ENCODE measurements around the gene SAMD10.

Gene SAMD10

DNA sequence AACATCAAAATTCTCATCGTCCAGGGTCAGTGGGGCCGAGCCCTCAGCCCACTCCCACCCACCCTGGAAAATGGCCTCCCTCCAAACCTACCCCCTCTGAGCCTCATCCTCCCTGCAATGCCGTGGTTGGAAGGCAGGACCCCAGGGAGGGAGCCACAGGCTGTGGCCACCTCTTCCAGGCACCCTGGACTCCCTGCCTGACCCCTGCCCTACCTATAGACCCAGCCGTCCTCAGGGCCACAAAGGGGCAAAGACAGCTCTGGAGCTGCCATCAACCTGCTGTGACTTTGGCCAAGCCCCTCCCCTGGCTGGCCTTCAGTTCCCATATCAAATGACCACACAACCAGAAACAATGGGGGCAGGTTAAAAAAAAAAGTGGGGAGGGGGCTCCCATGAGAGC lies 21.0 kb downstream of the SAMD10 start:
- in situ Hi-C loops (cut with MboI; ENCODE audit: low sequenced_read_pairs, unreplicated experiment), result no loop called here
- TF ChIP-seq, protein P1, sequence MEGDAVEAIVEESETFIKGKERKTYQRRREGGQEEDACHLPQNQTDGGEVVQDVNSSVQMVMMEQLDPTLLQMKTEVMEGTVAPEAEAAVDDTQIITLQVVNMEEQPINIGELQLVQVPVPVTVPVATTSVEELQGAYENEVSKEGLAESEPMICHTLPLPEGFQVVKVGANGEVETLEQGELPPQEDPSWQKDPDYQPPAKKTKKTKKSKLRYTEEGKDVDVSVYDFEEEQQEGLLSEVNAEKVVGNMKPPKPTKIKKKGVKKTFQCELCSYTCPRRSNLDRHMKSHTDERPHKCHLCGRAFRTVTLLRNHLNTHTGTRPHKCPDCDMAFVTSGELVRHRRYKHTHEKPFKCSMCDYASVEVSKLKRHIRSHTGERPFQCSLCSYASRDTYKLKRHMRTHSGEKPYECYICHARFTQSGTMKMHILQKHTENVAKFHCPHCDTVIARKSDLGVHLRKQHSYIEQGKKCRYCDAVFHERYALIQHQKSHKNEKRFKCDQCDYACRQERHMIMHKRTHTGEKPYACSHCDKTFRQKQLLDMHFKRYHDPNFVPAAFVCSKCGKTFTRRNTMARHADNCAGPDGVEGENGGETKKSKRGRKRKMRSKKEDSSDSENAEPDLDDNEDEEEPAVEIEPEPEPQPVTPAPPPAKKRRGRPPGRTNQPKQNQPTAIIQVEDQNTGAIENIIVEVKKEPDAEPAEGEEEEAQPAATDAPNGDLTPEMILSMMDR (IDR thresholded peaks at IDR 0.05; ENCODE audit: borderline replicate concordance, control extremely low read depth, extremely low read depth, insufficient read depth, missing control alignments), result no peak
- no peak for DNase-seq (ENCODE audit: low spot score)

DNA sequence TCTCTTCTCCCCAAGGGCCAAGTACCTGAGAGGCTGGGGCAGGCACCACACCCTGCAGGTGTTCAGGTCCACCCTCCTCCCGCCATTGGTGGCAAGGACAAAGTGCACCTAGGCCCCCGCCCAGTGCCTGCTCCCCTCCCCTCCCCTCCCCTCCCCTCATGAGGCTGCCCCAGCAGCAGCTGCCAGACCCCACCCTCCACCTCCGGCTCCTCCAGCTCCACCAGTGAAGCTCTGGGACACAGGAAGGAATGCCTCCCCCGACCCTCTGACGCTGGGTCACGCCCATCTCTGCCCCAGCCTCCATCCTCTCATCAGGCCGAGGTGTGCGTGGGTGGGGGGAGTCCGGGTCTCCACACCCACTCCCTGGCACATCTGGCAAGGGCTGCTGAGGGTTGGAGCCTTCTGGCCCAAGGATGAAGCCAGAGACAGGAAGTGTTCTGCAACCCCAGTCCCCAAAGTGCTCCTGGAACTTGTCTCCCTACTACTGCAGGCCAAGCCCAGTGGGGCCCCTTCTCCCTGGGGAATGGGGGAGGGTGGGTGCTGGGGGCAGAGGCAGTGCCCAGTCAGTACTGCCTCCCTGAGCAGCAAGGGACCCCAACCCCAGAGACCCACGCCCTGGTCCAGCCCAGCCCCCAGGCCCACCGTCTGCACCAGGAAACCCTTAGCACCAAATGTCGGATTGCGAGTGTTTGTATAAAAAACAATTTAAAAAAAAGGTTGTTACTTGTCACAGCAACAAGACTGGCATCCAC lies 21.6 kb downstream of the SAMD10 start:
- TF ChIP-seq, protein P1 (IDR thresholded peaks at IDR 0.05; ENCODE audit: borderline replicate concordance, control extremely low read depth, extremely low read depth, insufficient read depth, missing control alignments), result no peak
- in situ Hi-C loops (cut with MboI; ENCODE audit: low sequenced_read_pairs, unreplicated experiment), result no loop called here

DNA sequence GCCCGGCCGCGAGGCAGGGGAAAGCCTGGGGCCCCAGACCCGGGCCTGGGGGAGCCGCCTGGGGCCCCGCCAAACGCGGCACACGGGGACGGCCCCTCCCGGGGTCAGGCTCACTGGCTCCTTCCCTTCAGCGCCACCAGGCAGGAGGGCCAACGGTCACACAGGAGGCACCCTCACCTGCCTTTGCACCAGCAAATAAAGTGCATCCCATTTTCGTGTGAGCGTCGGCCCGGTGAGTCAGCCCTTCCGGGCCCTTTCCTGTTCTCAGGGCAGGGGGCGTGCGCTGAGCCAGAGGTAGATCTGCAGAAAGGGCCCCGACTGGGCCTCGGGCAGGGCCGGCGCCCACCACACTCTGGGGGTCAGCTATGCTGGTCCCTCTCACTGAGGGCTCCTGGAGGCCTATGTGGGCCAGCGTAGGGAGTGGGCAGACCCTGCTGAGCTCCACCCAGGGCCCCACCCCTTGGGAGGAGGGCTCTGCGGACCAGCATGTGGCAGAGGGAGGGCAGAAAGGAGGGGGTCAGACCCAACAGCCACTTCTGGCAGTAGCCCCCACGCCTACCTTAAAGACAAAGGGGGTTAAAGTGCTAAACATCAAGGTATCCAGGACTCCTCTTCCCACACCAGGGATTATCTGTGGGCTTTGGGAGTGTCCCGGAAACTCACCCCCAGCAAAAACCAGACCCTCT lies 22.3 kb downstream of the SAMD10 start:
- in situ Hi-C loops (cut with MboI; ENCODE audit: low sequenced_read_pairs, unreplicated experiment), result no loop called here
- peak; percentile 81 for DNase-seq (ENCODE audit: low spot score)
- TF ChIP-seq, protein P1 (IDR thresholded peaks at IDR 0.05; ENCODE audit: borderline replicate concordance, control extremely low read depth, extremely low read depth, insufficient read depth, missing control alignments), result no peak

More for the DNA sequence above, 21.6 kb downstream of the SAMD10 start:
- no peak for DNase-seq (ENCODE audit: low spot score)

DNA sequence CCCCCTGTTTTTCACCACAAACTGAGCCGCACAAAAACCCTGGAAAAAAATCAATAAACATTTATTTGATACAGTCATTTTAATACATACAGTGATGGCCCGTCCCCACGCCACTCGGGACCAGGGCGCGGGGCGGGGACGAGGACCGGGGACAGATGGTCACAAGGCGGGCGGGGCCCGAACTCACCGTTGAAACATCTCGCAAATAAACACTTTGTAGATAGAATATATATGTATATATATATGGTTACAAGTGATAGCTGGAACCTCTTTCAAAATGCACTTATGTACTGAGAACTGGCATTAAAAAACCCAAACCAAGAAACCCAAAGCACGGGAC lies 22.8 kb downstream of the SAMD10 start:
- in situ Hi-C loops (cut with MboI; ENCODE audit: low sequenced_read_pairs, unreplicated experiment), result no loop called here
- no peak for DNase-seq (ENCODE audit: low spot score)
- TF ChIP-seq, protein P1 (IDR thresholded peaks at IDR 0.05; ENCODE audit: borderline replicate concordance, control extremely low read depth, extremely low read depth, insufficient read depth, missing control alignments), result no peak

DNA sequence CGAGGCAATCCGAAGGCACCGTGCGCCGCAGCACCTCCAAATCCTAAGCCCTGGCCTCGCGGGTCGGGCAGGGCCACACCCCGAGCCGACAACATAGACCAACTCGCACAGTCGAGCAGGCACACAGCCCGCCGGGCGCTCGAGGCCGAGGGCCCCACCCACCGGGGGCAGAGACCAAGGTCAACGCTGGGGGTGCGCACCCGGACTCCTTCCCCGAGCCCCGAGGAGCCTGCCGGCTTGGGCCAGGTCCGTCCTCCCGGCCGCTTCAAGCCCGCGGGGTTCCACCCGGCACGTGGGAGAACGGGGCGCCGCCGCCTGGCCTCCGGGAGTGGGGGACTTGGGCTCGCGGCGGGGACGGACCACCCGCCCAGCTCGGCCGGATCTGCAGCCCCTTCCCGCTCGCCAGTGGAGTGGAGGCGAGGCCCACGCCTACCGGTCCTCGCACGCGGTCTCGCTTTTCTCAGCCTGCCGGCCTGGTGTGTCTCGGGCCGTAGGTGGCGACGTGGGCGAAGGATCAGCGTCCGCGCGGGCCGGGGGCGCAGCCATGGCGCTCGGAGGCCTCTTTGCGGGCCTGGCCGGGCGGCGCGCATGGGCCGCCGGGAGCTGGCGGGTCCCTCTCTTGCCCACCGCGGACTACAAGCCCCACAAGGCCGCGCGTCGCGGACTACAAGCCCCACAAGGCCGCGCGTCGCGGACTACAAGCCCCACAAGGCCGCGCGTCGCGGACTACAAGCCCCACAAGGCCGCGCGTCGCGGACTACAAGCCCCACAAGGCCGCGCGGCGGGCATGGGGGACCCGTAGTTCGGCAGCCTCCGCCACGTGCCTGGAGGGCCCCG lies 23.4 kb downstream of the SAMD10 start, which contains the start of gene UCKL1:
UCKL1 (minus strand) TSS at position 590 of the 837 bp plus-strand sequence; CDS start at position 546, 44 bp downstream.
- DNase-seq (ENCODE audit: low spot score), result peak; percentile 93
- in situ Hi-C loops (cut with MboI; ENCODE audit: low sequenced_read_pairs, unreplicated experiment), result no loop called here
- TF ChIP-seq, protein P1 (IDR thresholded peaks at IDR 0.05; ENCODE audit: borderline replicate concordance, control extremely low read depth, extremely low read depth, insufficient read depth, missing control alignments), result no peak

DNA sequence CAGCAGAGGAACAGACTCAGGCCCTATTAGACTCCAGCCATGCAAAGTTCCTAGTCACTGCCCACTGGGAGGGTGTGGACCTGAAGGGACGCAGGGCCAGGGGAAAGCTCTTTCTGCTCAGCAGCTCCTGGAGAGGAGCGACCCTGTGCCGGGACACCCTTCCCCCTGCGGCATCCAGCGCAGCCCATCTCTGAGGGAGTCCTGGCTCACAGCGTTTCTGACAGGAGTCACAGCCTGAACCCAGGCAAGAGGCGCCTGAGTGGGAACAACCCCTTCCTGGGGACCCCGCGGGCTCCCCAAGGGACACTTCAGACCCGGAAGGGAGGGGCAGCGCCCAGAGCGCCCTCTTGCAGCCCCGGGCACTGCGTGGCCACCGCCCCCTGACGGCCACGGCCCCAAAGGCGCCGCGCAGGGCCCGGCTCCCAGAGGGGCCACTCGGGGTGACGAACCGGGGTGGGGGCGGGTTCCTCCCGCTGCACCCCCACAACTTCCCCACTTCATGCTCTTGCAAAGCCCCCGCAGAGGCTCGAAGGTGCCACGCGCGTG lies 24.1 kb downstream of the SAMD10 start:
- peak; percentile 77 for DNase-seq (ENCODE audit: low spot score)
- TF ChIP-seq, protein P1 (IDR thresholded peaks at IDR 0.05; ENCODE audit: borderline replicate concordance, control extremely low read depth, extremely low read depth, insufficient read depth, missing control alignments), result peak; percentile 54
- in situ Hi-C loops (cut with MboI; ENCODE audit: low sequenced_read_pairs, unreplicated experiment), result no loop called here
